GM19099 (cell line): ENCODE results near the gene THBS4.

Experiments used
- POLR2A ChIP-seq: IDR thresholded peaks from 3 replicates; pipeline ENCODE4 v1.6.1; 2011; ENCODE audit warnings: low read depth; ENCODE audit not compliant: insufficient read length; ENCODE audit errors: extremely low read depth

THBS4 gene

GRCh38 chr5:80124121-80124918 lies 89.2 kb downstream of the THBS4 start:
- TF ChIP-seq POLR2A = no peak

- TF ChIP-seq POLR2A = peak; percentile 13
These were observed 90.1 kb downstream of the THBS4 start for GRCh38 chr5:80125022-80125961.

GRCh38 chr5:80125962-80126480 lies 90.9 kb downstream of the THBS4 start:
- no peak for TF ChIP-seq POLR2A

GRCh38 chr5:80127116-80127552 lies 92.0 kb downstream of the THBS4 start:
- TF ChIP-seq POLR2A = no peak

GRCh38 chr5:80128141-80128540 lies 93.0 kb downstream of the THBS4 start:
- TF ChIP-seq POLR2A = no peak

GRCh38 chr5:80129146-80129545 lies 94.0 kb downstream of the THBS4 start:
- TF ChIP-seq POLR2A = no peak
